ENCODE data around the gene HEXIM2.

DNA sequence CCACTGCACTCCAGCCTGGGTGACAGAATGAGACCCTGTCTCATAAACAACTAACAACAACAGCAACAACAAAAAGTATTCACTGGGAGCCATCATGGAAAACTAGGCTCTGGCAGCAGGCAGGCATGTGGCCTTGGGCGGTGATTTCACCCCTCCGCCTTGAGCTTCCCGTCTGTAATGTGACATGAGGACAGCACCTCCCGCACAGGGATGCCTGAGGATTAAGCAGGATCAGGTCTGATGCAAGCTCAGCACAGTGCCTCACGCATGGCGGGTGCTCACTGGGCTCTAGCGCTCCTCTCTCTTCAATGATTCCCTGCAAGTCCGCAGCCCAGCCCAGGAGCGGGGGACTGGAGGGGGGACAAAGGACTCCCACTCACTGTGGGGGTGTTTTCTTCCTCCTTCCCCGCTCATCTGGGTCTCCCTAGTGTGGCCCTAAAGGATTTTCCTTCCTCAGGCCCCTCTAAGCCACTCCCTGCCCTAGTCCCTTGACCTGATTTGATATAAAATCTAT lies 32.2 kb upstream of the HEXIM2 start:
- TF ChIP-seq CTCF (IDR thresholded peaks at IDR 0.05): no peak
- TF ChIP-seq ZFX (IDR thresholded peaks at IDR 0.05; ENCODE audit: borderline replicate concordance): no peak

All from 22Rv1 (cell line).